ENCODE measurements around the gene KRTAP19-5. TPM values are rescaled to one million over a fixed set of nuclear protein-coding genes. Genes with fewer than 3 reads are reported as not detected.
A peak's percentile ranks its signal among the peaks of the same experiment; 100 is the strongest.

The KRTAP19-5 gene
- total and polyA plus RNA-seq, 5 donors: not detected

DNA sequence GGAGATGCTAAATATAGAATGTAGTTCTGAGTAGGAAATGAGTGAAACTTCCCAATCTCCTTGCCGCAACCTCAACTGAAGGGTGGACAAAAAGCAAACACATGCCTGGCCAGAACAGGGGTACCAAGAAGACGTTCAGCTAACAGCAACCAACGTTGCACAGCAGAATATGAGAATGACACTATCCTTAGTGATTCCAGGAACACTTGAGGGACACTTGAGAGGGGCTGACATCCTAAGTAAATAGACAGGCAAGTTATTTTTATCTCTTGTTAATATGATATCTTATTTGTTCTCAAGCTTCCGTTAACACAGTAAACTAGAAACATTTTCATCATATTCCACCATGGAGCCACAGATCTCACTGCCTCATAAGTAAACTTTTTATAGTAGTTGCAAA is 22.7 kb downstream of the KRTAP19-5 start:
- 34% methylated on average over 4 of the region's 4 CpGs for WGBS
- ATAC-seq (peak in 1 of 2 donors; percentile 62), DNase-seq (no peak)
- Histone ChIP-seq H3K27me3 (ENCODE audit: control insufficient read depth, insufficient read depth) (no peaks in the 10 kb centered on the region), H3K4me3 (ENCODE audit: low read length) (no peak overlapping the region), H3K4me1 (ENCODE audit: control insufficient read depth, insufficient read depth, low read length) (no peaks in the 10 kb centered on the region), H3K27ac (ENCODE audit: low read length) (peak overlapping the region; percentile 42), H3K9me3 (ENCODE audit: control insufficient read depth, low read length) (no peaks in the 10 kb centered on the region)
- intact Hi-C loops (cut with DNase I): no loop called here

DNA sequence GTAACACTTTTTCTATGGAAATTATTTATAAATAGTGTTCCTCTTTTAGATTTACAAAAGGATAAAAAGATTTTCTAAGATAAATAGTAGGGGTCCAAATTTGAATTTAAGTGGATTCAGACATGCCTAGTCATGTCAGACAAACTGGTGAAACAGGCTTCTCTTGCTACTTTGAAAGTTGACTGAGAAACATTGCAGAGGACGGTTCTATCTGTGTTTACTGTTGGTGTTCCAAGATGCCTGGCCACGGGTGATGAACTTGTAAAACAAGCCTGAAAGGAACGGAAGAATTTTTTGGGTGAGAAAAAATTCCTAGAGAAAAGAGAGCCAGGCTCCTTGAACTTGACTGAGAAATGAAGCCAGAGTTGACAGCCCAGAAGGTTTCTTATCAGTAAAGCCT is 23.9 kb downstream of the KRTAP19-5 start:
- Histone ChIP-seq H3K27me3 (ENCODE audit: control insufficient read depth, insufficient read depth) (no peaks in the 10 kb centered on the region), H3K9me3 (ENCODE audit: control insufficient read depth, low read length) (no peaks in the 10 kb centered on the region), H3K4me3 (ENCODE audit: low read length) (no peak overlapping the region), H3K4me1 (ENCODE audit: control insufficient read depth, insufficient read depth, low read length) (no peaks in the 10 kb centered on the region), H3K27ac (ENCODE audit: low read length) (no peak overlapping the region)
- DNase-seq: no peak
- no peak for ATAC-seq
- 26% methylated on average over 3 of the region's 3 CpGs for WGBS
- intact Hi-C loops (cut with DNase I): no loop called here

DNA sequence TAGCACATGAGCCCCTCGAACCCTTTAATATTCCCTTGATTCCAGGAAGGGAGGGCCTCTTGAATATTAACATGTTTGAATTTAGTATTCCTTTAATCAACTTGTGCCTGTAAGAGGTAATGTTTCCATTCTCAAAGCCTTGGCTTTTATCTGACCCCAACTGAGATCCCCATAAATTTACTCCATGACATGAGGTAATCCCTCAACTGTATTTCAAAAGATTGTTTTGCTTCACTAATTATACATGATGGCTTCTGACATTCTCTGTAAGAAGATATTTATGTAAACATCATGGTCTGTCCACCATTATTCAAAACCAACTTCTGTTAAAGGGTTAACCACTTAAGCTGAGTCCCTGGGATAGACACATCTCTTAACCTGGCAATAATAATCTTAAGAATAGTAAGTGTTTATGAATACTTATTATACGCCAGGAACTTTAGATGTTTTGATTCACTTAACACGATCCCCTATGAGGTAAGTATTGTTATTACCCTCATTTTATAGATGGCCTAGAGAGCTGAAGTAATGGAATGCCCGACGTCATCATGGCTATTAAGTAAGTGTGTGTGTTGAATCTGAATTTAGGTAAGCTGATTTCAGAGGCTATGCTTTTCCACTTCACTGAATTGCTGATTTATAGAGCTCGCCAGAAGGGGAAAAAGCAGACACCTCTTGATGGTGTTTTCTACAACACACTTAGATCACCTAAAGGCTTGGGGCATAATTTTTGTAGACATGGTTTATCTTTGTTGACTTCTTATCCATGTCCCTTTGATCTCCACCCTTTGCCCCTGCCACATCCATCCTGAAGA is 32.8 kb downstream of the KRTAP19-5 start:
- Histone ChIP-seq H3K27ac (ENCODE audit: low read length) (no peak overlapping the region), H3K4me1 (ENCODE audit: control insufficient read depth, insufficient read depth, low read length) (no peaks in the 10 kb centered on the region), H3K9me3 (ENCODE audit: control insufficient read depth, low read length) (no peaks in the 10 kb centered on the region), H3K4me3 (ENCODE audit: low read length) (no peak overlapping the region), H3K27me3 (ENCODE audit: control insufficient read depth, insufficient read depth) (no peaks in the 10 kb centered on the region)
- intact Hi-C loops (cut with DNase I): no loop called here
- 75% methylated on average over 6 of the region's 6 CpGs for WGBS
- ATAC-seq (no peak), DNase-seq (no peak)

DNA sequence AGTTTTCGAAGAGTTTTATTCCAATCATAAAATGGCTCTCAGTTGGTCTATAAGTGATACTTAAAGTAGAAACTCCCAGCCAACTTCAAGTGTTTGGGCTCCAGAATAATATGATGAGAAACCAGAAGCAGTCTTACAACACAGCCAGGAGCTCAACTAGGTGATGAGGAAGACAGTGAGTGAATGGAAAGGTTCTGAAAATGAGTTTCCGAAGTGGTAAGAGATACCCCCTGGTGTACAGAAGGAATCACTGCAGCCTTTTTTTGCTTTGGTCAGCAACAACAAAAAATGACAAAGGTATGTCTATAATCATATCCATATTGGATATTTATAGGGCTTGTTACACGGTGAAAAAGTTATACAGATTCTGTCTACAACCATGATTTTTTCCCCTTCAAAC is 38.2 kb downstream of the KRTAP19-5 start:
- 56% methylated on average over 3 of the region's 3 CpGs for whole genome bisulfite sequencing
- no peak for ATAC-seq

More for the DNA sequence above, 38.2 kb downstream of the KRTAP19-5 start:
- Histone ChIP-seq H3K4me1 (ENCODE audit: control insufficient read depth, insufficient read depth, low read length) (no peaks in the 10 kb centered on the region), H3K27me3 (ENCODE audit: control insufficient read depth, insufficient read depth) (no peaks in the 10 kb centered on the region), H3K4me3 (ENCODE audit: low read length) (no peak overlapping the region), H3K9me3 (ENCODE audit: control insufficient read depth, low read length) (no peaks in the 10 kb centered on the region), H3K27ac (ENCODE audit: low read length) (no peak overlapping the region)
- intact Hi-C loops (cut with DNase I): no loop called here
- no peak for DNase-seq

Other genes with a start within 250 kb of the KRTAP19-5 start
- not detected for gene KRTAP24-1, start 219.2 kb downstream of the KRTAP19-5 start, total RNA-seq
- gene KRTAP24-1, start 219.2 kb downstream of the KRTAP19-5 start, polyA plus RNA-seq: not detected
- not detected for gene KRTAP25-1, start 212.6 kb downstream of the KRTAP19-5 start, total RNA-seq
- not detected for gene KRTAP25-1, start 212.6 kb downstream of the KRTAP19-5 start, polyA plus RNA-seq
- not detected for gene KRTAP26-1, start 181.8 kb downstream of the KRTAP19-5 start, total RNA-seq
- not detected for gene KRTAP26-1, start 181.8 kb downstream of the KRTAP19-5 start, polyA plus RNA-seq
- gene KRTAP27-1, start 164.4 kb downstream of the KRTAP19-5 start, total RNA-seq: not detected
- gene KRTAP27-1, start 164.4 kb downstream of the KRTAP19-5 start, polyA plus RNA-seq: not detected
- gene KRTAP23-1, start 153.5 kb downstream of the KRTAP19-5 start, total RNA-seq: not detected
- not detected for gene KRTAP23-1, start 153.5 kb downstream of the KRTAP19-5 start, polyA plus RNA-seq
- gene KRTAP13-2, start 129.9 kb downstream of the KRTAP19-5 start, total RNA-seq: not detected
- not detected for gene KRTAP13-2, start 129.9 kb downstream of the KRTAP19-5 start, polyA plus RNA-seq
- gene KRTAP13-1, start 106.1 kb downstream of the KRTAP19-5 start, total RNA-seq: not detected
- gene KRTAP13-1, start 106.1 kb downstream of the KRTAP19-5 start, polyA plus RNA-seq: not detected
- not detected for gene KRTAP13-3, start 76.2 kb downstream of the KRTAP19-5 start, total RNA-seq
- gene KRTAP13-3, start 76.2 kb downstream of the KRTAP19-5 start, polyA plus RNA-seq: not detected
- gene KRTAP13-4, start 71.9 kb downstream of the KRTAP19-5 start, total RNA-seq: not detected
- gene KRTAP13-4, start 71.9 kb downstream of the KRTAP19-5 start, polyA plus RNA-seq: not detected
- gene KRTAP15-1, start 61.9 kb downstream of the KRTAP19-5 start, total RNA-seq: not detected
- not detected for gene KRTAP15-1, start 61.9 kb downstream of the KRTAP19-5 start, polyA plus RNA-seq
- gene KRTAP19-1, start 21.8 kb downstream of the KRTAP19-5 start, total RNA-seq: not detected
- gene KRTAP19-1, start 21.8 kb downstream of the KRTAP19-5 start, polyA plus RNA-seq: not detected
- not detected for gene KRTAP19-2, start 14.7 kb downstream of the KRTAP19-5 start, total RNA-seq
- not detected for gene KRTAP19-2, start 14.7 kb downstream of the KRTAP19-5 start, polyA plus RNA-seq
- gene KRTAP19-3, start 10.1 kb downstream of the KRTAP19-5 start, total RNA-seq: not detected
- not detected for gene KRTAP19-3, start 10.1 kb downstream of the KRTAP19-5 start, polyA plus RNA-seq
- not detected for gene KRTAP19-4, start 5.0 kb downstream of the KRTAP19-5 start, total RNA-seq
- gene KRTAP19-4, start 5.0 kb downstream of the KRTAP19-5 start, polyA plus RNA-seq: not detected
- gene KRTAP19-6, start 39.7 kb upstream of the KRTAP19-5 start, total RNA-seq: not detected
- gene KRTAP19-6, start 39.7 kb upstream of the KRTAP19-5 start, polyA plus RNA-seq: not detected
- not detected for gene KRTAP19-7, start 59.2 kb upstream of the KRTAP19-5 start, total RNA-seq
- 0.52 TPM for gene KRTAP19-7, start 59.2 kb upstream of the KRTAP19-5 start, polyA plus RNA-seq
- not detected for gene KRTAP22-2, start 88.3 kb upstream of the KRTAP19-5 start, total RNA-seq
- not detected for gene KRTAP22-2, start 88.3 kb upstream of the KRTAP19-5 start, polyA plus RNA-seq
- not detected for gene KRTAP6-3, start 90.3 kb upstream of the KRTAP19-5 start, total RNA-seq
- not detected for gene KRTAP6-3, start 90.3 kb upstream of the KRTAP19-5 start, polyA plus RNA-seq
- gene KRTAP6-2, start 96.8 kb upstream of the KRTAP19-5 start, total RNA-seq: not detected
- not detected for gene KRTAP6-2, start 96.8 kb upstream of the KRTAP19-5 start, polyA plus RNA-seq
- gene KRTAP22-1, start 98.9 kb upstream of the KRTAP19-5 start, total RNA-seq: not detected
- not detected for gene KRTAP22-1, start 98.9 kb upstream of the KRTAP19-5 start, polyA plus RNA-seq
- gene KRTAP6-1, start 111.8 kb upstream of the KRTAP19-5 start, total RNA-seq: not detected
- gene KRTAP6-1, start 111.8 kb upstream of the KRTAP19-5 start, polyA plus RNA-seq: not detected
- gene KRTAP20-1, start 114.3 kb upstream of the KRTAP19-5 start, total RNA-seq: not detected
- not detected for gene KRTAP20-1, start 114.3 kb upstream of the KRTAP19-5 start, polyA plus RNA-seq
- gene KRTAP20-4, start 118.5 kb upstream of the KRTAP19-5 start, total RNA-seq: not detected
- gene KRTAP20-4, start 118.5 kb upstream of the KRTAP19-5 start, polyA plus RNA-seq: not detected
- gene KRTAP20-2, start 133.1 kb upstream of the KRTAP19-5 start, total RNA-seq: not detected
- not detected for gene KRTAP20-2, start 133.1 kb upstream of the KRTAP19-5 start, polyA plus RNA-seq
- gene KRTAP20-3, start 140.7 kb upstream of the KRTAP19-5 start, total RNA-seq: not detected
- gene KRTAP20-3, start 140.7 kb upstream of the KRTAP19-5 start, polyA plus RNA-seq: not detected
- gene KRTAP21-3, start 216.6 kb upstream of the KRTAP19-5 start, total RNA-seq: not detected
- not detected for gene KRTAP21-3, start 216.6 kb upstream of the KRTAP19-5 start, polyA plus RNA-seq
- not detected for gene KRTAP21-2, start 245.1 kb upstream of the KRTAP19-5 start, total RNA-seq
- not detected for gene KRTAP21-2, start 245.1 kb upstream of the KRTAP19-5 start, polyA plus RNA-seq

Data from right cardiac atrium (tissue), 5 donors.